NCI-H2107 (cell line): Measurements from ENCODE around the gene TRAK1.

Experiments used
- DNase-seq: peaks from one replicate; lab custom pipeline; 2025; lab: John Stamatoyannopoulos, UW

The TRAK1 gene

DNA sequence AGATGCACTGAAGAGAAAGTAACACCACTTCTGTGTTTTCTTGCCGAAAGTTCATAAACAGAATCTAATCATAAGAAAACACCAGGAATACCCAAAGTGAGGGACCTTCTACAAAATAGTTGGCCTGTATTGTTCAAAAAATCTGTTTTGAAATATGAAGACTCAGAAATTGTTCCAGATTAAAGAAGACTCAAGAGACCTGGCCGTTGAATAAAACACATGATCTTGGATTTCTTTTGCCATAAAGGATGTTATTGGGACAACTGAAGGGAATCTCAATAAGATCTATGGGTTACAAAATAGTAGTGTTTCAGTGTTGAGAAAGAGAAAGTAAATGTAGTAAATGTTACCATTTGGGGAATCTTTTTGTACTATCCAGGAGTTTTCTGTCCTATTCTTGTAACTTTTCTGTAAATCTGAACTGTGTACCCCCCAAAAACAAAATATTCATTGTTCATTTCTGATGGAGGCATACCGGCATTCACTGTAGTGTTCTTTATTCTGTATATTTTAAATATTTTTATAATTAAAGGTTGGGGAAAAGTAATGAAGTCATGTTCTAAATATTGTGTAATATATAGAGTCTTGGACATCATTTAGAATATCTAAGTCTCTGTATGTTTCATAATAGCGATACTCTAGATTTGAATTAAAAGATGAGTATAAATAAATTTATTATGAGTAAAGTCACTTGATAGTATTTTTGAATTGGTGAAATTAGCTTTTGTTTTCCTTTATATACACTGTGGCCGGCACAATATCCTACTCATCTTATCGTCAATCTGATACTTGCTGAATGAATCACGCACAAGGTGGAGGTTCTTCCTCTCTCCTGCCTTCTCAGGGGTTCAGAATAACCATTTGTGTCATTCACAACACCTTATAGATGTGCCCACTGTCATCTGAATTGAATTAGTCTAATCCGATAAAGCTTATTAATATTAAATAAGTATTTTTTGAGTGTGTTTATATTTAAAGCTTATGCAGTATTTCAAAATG is 66.7 kb downstream of the TRAK1 start:
- DNase-seq: no peak

- DNase-seq: no peak
Measured at GRCh38 chr3:42159147-42159546, 68.0 kb downstream of the TRAK1 start.

DNA sequence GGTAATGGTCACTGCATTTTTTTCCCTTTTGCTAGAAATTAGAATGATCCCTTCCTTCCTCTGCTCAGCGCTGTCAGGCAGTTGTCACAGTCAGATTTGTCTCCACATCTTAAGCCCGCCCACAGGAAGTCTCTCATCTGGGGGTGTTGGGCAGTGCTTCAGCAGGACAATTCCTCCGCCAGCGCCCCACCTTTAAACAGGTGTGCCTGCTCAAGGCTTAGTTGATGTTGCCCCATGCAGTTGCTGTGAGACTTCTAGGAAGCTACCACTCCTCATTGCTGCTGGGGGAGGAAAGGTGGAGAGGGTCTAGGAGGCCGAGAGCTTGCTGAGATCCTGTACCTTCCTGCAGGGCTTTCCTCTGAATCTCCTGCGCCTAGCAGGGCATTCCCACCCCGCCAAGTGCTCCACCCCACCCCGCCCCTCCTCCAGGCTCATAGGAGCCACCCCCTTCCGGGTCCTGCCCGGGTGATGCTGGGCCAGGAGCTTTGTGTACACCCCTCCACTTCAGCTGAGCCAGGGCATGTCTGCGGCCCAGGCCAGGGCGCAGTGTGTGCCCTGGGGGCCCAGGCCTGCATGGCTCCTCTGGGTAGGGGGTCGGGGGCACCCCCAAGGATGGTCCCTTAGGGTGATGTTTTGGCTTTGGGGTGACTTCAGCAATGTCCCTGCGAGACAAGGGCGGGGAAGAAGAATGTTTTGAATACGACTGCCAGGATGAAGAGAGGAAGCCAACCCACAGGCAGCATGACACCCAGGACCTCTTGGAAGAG is 68.7 kb downstream of the TRAK1 start:
- no peak for DNase-seq

DNA sequence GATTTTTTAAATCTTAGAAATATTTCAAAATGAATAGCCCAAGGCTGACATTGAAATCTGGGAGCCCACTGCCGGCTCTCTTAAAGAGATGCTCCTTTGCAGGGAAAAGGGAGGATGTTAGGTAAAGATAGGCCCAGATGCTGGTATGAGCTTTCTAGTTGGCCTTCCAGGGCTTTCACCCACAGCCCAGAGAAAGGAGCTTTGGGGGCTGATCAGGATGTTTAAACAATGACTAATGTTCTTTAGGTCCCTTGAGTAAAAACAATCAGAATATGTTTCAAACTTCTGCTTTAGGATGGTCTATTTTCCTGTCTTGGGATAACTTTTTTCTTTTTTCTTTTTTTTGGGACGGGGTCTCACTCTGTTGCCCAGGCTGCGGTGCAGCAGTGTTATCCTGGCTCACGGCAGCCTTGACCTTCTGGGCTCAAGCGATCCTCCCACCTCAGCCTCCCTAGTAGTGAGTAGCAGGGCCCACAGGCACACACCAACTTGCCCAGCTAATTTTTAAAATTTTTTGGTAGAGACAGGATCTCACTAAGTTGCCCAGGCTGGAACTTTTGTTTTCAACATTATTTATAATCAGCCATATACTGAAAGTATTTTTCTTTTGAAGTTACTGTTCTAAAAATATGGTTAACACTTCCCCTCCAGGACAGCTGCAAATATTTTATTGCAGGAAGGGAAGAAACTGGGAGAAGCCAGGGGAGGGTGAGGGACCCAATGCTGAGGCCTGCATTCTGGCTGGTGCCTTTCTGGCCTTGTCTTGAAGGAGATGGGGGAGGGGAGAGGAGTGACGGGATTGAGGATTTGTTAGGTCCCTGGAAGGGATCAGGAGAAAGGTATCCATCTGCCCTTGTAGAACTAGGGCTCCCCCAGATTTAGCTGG is 70.1 kb downstream of the TRAK1 start:
- no peak for DNase-seq

GRCh38 chr3:42162462-42162861 is 71.3 kb downstream of the TRAK1 start:
- DNase-seq: no peak

DNA sequence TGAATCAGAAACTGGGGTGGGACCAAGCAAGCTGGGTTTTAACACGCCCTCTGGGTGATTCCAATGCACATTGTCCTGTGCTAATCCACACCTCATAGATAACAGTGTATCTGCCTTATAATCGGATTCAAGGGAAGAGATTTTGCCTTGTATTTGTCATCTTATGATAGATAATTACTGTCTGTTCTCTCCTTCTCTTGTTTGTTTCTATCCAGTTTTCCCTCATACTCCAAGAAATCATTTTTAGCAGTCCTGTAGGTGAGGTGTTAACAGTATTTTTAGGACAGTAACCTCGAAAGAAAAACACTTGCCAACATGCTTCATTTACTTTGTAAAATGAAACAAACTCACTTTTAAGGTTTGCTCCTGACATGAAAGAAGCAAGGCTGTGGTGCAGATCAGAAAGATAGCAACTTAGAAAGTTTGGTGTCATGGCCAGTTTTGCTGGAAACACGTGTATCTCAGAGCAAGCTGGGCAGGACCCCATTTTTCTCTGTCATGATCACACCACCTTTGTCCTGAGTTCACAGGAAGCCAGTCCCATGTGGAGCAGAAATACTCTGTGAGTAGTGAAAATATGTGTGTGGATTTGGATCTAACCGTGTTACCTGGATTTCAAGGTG is 72.6 kb downstream of the TRAK1 start:
- no peak for DNase-seq

DNA sequence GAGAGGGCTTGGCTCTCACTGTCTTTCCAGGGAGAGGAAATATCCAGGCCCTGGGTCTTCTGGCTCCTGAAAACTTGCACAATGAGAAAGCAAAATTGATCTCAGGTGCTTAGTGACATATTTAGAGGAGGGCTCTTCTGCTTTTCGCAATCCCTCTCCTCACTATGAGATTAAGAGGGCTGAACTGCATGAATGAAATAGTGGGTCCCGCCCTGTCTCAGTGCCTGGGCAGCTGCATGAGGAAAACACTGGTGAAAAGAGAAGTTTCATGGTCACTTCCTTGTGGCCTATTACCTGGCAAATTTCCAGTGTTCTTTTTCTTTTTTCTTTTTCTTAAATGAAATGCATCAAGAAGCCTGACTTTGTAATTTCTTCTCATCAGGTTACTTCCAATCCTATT is 73.5 kb downstream of the TRAK1 start:
- DNase-seq: no peak

DNA sequence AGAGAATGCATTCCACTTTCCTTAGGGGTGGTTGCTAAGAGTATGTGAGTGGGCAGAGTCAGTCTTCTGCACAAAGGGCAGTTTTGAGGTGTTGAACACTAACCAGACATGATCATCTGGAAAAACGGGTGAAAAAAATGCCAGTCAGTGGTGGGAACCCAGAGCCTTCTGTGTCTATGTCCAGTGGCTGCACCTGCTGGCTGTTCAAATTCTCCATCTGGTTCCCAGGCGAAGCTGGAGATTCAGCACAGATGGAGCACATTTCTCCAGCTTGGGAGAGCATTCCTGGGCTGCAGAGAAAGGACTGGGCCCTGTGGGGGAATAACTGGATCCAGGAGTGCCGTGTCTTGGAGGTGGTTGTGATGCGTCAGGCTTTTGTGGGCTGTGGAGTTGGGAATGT is 74.1 kb downstream of the TRAK1 start:
- DNase-seq: no peak

GRCh38 chr3:42166214-42166613 is 75.1 kb downstream of the TRAK1 start:
- DNase-seq: no peak

- no peak for DNase-seq
Measured at GRCh38 chr3:42166662-42167300, 75.6 kb downstream of the TRAK1 start.

GRCh38 chr3:42169579-42170120 is 78.5 kb downstream of the TRAK1 start:
- no peak for DNase-seq

DNA sequence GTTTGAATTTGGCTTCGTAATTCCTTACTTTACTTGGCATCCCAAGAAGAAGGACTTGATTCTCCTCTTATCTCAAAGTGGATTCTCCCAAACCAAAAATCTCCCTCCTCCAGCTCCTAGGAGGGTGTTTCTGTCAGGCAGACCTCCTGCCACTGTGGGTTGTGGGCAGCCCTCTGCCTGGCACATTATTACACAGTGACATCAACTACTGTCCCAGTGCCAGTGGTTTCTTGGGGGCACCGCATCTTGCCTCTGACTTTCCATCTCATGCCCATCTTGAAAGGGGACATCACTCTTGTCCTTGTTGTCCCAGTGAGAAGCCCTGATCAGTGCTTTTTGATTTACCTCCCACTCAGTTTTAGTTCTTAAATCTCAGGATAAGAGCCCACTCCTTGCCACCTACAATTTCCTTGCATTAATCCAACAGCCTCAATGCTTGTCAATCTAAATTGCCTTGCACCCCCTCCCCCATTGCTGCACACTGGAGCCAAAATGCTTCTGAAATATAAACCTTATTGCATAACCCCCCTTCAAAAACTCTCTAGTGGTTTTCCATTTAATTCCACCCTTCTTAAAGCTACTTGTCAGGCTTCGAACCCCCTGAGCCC is 81.0 kb downstream of the TRAK1 start:
- no peak for DNase-seq

- no peak for DNase-seq
Measured at GRCh38 chr3:42173307-42173706, 82.2 kb downstream of the TRAK1 start.

- no peak for DNase-seq
Measured at GRCh38 chr3:42174679-42175385, 83.7 kb downstream of the TRAK1 start.

DNA sequence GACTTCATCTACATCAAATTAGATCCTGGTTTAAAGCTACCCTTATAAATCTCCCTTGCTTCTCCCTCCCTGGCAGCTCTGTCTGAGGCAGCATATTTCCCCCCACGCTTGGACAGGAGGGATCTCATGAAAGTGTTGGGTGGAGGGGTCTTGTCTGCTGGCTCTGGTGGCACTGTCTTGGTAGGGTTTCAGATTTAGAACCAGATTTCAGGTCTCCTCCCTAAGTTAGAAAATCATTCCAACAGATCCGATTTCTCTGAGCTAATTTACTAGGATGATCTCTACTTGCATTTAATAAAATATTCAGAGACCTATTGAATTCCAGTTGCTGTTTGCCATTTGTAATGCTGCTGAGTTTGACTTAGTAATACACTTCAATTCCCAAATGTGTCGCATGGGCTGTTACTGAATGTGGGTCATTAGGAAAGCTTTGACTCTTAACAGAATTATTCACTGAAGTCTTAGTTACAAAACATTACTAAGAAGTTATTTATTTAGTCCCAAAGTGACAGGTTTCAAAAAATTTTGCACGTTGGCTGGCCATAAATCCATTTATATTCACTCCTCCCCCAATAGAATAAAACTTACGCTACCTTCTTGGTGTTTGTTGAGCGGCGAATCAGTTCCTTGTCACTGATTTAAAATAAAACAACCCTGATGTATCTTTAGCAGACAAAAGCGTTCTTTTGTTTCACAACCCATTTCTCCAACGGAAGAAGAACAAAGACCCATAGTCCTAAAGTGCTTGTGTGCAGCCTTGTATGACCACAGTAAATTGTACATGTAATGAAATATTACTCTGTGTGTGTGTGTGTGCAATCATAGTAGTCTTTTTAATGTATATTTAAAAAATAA is 84.5 kb downstream of the TRAK1 start:
- no peak for DNase-seq

GRCh38 chr3:42176242-42177034 is 85.3 kb downstream of the TRAK1 start:
- DNase-seq: no peak

DNA sequence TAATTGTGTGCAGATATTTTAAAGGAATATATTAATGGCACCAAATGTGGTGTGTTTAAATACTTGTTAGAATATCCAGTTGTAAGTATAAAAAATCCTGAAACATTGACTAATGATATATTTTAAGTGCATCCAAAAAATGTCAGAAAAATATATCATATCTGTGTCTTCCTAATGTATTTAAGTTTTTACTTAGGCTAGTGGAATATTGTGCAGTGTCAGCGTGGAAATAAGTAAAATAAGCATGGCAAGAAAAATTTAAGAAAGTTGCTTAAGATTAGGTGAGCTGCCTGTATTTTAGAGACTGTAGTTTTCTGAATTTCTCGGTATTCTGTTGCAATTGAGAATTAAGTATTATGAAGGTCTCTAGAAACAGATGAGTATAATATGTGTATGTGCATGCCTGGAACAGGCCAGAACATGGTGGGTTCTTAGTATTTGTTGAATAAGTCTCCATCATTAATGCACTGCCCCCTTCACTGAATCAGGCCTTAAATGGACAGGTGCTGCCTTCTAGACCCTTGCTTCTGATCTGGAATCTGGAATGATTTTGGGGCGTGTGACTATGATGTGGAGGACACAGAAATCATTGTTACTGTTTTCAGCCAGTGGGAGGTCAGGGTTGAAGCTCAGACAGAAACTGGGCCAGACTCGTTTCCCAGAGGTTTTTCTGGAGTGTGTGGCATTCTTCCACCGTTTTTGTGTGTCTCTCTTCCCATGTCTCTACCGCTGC is 86.1 kb downstream of the TRAK1 start:
- no peak for DNase-seq
